Measurements from ENCODE around the gene ANKRD63. TPM values are rescaled to one million over a fixed set of nuclear protein-coding genes. Genes with fewer than 3 reads are reported as not detected.

ANKRD63 gene
- total and polyA plus RNA-seq, 9 of the 15 experiments (the other 6 are each of a cell fraction or from before 2014, with no cell fraction given), result 1.3 to 2.0 (median 1.8) TPM; not detected in 6

DNA sequence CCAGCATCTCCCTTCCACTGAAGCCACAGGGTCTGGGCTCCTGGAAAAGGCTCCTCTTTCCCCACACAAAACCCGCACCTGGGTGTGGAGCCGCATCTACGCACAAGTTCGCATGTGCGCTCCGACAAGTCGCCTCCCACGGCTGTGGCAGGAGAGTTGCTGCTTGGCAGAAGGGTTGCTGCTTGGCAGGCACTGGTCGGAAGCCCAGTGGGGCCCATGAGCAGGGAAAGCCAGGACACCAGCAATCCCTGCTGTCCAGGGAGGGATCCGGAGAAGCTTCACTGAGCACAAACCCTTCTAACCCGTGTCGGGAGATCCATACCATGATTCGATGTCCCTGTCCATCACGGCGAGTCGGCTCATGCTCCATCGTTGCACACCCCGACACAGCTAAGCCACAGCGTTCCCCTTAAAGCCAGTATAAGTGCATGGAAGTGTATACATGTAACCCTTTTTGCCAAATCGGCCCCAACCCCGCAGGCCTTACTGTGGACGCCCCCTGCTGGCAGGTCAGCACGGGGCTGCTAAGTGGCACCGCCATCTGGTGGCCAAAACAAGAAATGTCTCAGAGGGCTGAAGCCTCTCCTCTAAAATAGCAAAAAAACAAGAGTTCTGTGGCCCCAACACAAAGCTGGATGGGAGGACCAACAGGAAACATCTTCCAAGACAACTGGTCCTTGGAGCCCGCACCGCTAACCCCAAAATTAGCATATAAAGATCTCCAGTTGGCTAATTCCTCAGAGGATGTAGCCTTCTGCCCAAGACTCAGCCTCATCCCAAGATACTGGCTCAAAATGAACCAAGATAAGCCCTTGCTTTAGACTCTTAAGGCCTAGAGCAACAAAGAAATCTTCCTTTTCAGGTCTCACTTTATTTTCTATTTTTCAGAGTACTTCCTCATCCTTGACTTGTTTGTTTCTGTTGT is 8.3 kb downstream of the ANKRD63 start (continued):
- TF ChIP-seq MBD1 (CRISPR knock-in tag; IDR thresholded peaks at IDR 0.05) (peak; percentile 81; the same call in 1 of the 2 replicates), ZNF717 (CRISPR knock-in tag; IDR thresholded peaks at IDR 0.05) (no peak), PHF21A (IDR thresholded peaks at IDR 0.05; ENCODE audit: borderline replicate concordance, low read depth) (no peak), TEAD4 (IDR thresholded peaks at IDR 0.05; ENCODE audit: low read length) (0 out of 2 replicates have a peak, but pooled peaks have one; percentile 39), TEAD4 (CRISPR knock-in tag; IDR thresholded peaks at IDR 0.05; ENCODE audit: borderline replicate concordance) (no peak), MYC (IDR thresholded peaks at IDR 0.05; ENCODE audit: low read depth, low read length) (peak; percentile 42; the same call in 1 of the 2 replicates), MYC (CRISPR knock-in tag; IDR thresholded peaks at IDR 0.05; ENCODE audit: borderline replicate concordance, low read depth) (no peak), RB1 (IDR thresholded peaks at IDR 0.05; ENCODE audit: low read depth) (peak; percentile 76), THAP12 (CRISPR knock-in tag; IDR thresholded peaks at IDR 0.05) (0 out of 2 replicates have a peak, but pooled peaks have one; percentile 51), NR2C2 (CRISPR knock-in tag; IDR thresholded peaks at IDR 0.05) (no peak), NR2C2 (tag; IDR thresholded peaks at IDR 0.05) (no peak), GABPB1 (CRISPR knock-in tag; IDR thresholded peaks at IDR 0.05) (peak; percentile 61; the same call in 1 of the 2 replicates), ZBTB1 (CRISPR knock-in tag; IDR thresholded peaks at IDR 0.05; ENCODE audit: borderline replicate concordance, low read depth) (no peak), KDM4B (IDR thresholded peaks at IDR 0.05; ENCODE audit: borderline replicate concordance in 2 of 2, low read depth in 1 of 2) (0 out of 4 replicates have a peak, but pooled peaks of 1 of the 2 experiments have one; percentile 17), EGR1 (conservative IDR thresholded peaks at IDR 0.05) (no peak), SMARCA4 (IDR thresholded peaks at IDR 0.05) (no peak), MYNN (IDR thresholded peaks at IDR 0.05) (no peak), MYNN (CRISPR knock-in tag; IDR thresholded peaks at IDR 0.05) (no peak), FOXK1 (CRISPR knock-in tag; IDR thresholded peaks at IDR 0.05; ENCODE audit: borderline replicate concordance) (peak; percentile 87; the same call in 1 of the 2 replicates), ARID3A (IDR thresholded peaks at IDR 0.05; ENCODE audit: borderline replicate concordance, low read depth, low read length) (no peak), GTF2E2 (tag; IDR thresholded peaks at IDR 0.05) (no peak)
- TF ChIP-seq, protein P1, sequence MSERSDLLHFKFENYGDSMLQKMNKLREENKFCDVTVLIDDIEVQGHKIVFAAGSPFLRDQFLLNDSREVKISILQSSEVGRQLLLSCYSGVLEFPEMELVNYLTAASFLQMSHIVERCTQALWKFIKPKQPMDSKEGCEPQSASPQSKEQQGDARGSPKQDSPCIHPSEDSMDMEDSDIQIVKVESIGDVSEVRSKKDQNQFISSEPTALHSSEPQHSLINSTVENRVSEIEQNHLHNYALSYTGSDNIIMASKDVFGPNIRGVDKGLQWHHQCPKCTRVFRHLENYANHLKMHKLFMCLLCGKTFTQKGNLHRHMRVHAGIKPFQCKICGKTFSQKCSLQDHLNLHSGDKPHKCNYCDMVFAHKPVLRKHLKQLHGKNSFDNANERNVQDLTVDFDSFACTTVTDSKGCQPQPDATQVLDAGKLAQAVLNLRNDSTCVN (CRISPR knock-in tag; IDR thresholded peaks at IDR 0.05), result no peak

Measured in K562 (cell line).